Activated naive CD8-positive, alpha-beta T cell treated with anti-CD3 and anti-CD28 coated beads, Interleukin-2, amount 50 U/mL, for 24 hours (primary cell): ENCODE results near the gene LOXL1.

Experiments
- ATAC-seq: fragments of 150-1000 bp; cut with Tn5 transposase; one replicate; pipeline ENCODE4 v1.10.0; 2021
- DNase-seq: peaks from one replicate; pipeline ENCODE4 v3.0.0; 2021
- H3K27ac Mint-ChIP-seq: one replicate; pipeline ENCODE4 v1.8.0; 2021; ENCODE audit warnings: mild to moderate bottlenecking, mixed read lengths
- H3K27me3 Mint-ChIP-seq: one replicate; pipeline ENCODE4 v1.8.0; 2021; ENCODE audit warnings: mixed read lengths
- H3K36me3 Mint-ChIP-seq: one replicate; pipeline ENCODE4 v1.8.0; 2021; ENCODE audit warnings: low read depth, mixed read lengths
- H3K4me1 Mint-ChIP-seq: one replicate; pipeline ENCODE4 v1.8.0; 2021; ENCODE audit warnings: mixed read lengths
- H3K4me3 Mint-ChIP-seq: one replicate; pipeline ENCODE4 v1.8.0; 2021; ENCODE audit warnings: mild to moderate bottlenecking, moderate library complexity, mixed read lengths
- H3K9me3 Mint-ChIP-seq: one replicate; pipeline ENCODE4 v1.8.0; 2021; ENCODE audit warnings: mixed read lengths

Gene LOXL1

GRCh38 chr15:73923156-73923487 is 3.1 kb upstream of the LOXL1 start:
- H3K27me3 Mint-ChIP-seq: peaks cover 2% of the 10 kb centered on the region
- no peak overlapping the region for H3K27ac Mint-ChIP-seq
- ATAC-seq (no peak), DNase-seq (no peak)
- H3K36me3 Mint-ChIP-seq: peaks cover 16% of the 10 kb centered on the region
- peaks cover 46% of the 10 kb centered on the region for H3K4me1 Mint-ChIP-seq
- H3K4me3 Mint-ChIP-seq: no peak overlapping the region
- peaks cover 7% of the 10 kb centered on the region for H3K9me3 Mint-ChIP-seq

- H3K4me3 Mint-ChIP-seq: peak overlapping the region; percentile 12
- ATAC-seq: no peak
- H3K9me3 Mint-ChIP-seq: peaks cover 4% of the 10 kb centered on the region
- H3K36me3 Mint-ChIP-seq: peaks cover 14% of the 10 kb centered on the region
- H3K4me1 Mint-ChIP-seq: peaks cover 49% of the 10 kb centered on the region
- peak overlapping the region; percentile 79 for H3K27ac Mint-ChIP-seq
- no peak for DNase-seq
- H3K27me3 Mint-ChIP-seq: peaks cover 4% of the 10 kb centered on the region
Observed at GRCh38 chr15:73923488-73924164, 2.6 kb upstream of the LOXL1 start.

DNA sequence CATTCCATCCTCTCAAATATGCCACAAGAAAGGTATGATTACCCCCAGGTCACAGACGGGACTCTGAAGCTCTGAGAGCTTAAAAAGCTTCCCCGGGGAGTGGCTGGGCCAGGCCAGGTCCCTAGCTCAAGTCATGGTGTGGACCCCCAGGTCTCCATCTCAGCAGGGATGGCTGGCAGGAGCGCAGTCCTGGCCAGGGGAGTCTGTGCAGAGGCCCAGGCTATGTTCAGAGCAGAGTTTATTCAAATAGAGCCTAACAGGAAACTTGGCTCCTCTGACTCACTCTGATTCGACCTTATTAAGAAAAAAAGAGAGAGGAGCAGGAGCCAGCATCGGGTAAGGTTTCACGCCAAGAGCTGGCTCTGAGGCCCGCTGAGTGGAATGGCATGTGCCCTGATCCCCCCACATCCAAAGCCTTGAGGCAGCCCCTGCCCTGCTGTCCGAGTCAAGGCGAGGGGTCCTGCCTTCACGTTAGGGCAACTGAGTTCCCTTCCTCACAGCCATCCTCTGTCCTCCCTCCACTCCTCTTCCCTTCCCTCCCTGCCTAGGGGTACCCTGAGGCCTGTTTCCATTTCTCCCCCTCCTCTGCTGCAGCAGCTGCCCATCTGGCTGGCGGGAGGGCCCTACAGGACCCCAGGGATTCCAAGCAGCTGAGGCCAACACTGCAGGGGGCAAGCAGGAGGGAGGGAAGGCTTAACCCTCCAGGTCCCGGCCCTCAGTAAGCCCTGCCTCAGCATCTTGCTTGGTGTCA is 1.9 kb upstream of the LOXL1 start:
- H3K27me3 Mint-ChIP-seq: peaks cover 4% of the 10 kb centered on the region
- H3K9me3 Mint-ChIP-seq: no peaks in the 10 kb centered on the region
- peak overlapping the region; percentile 79 for H3K27ac Mint-ChIP-seq
- H3K4me3 Mint-ChIP-seq: peak overlapping the region; percentile 12
- peaks cover 56% of the 10 kb centered on the region for H3K4me1 Mint-ChIP-seq
- peaks cover 8% of the 10 kb centered on the region for H3K36me3 Mint-ChIP-seq
- peak; percentile 28 for DNase-seq
- ATAC-seq: peak; percentile 64

DNA sequence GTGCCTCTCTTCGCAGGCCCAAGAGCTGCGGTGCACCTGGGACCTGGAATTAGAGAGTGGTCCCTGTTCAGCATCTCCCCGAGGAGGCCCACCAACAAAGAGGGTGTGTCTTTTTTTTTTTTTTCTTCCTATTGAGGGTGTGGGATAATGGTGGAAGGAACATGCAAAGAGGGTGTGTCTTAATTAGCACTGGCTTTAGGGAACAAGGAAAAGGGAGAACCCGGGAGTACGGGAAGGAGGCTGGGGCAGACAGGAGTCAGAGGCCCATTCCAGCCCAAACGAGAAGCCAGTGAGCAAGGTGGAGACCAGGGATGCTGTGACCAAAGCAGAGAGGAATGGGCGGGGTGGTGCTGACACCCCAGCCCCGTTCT is 429 bp upstream of the LOXL1 start:
- DNase-seq (no peak), ATAC-seq (no peak)
- peaks cover 51% of the 10 kb centered on the region for H3K4me1 Mint-ChIP-seq
- H3K27me3 Mint-ChIP-seq: peaks cover 4% of the 10 kb centered on the region
- H3K36me3 Mint-ChIP-seq: no peaks in the 10 kb centered on the region
- no peak overlapping the region for H3K27ac Mint-ChIP-seq
- peak overlapping the region; percentile 36 for H3K4me3 Mint-ChIP-seq
- H3K9me3 Mint-ChIP-seq: no peaks in the 10 kb centered on the region

GRCh38 chr15:73927003-73927475 is 777 bp downstream of the LOXL1 start:
- Mint-ChIP-seq H3K4me3 (peak overlapping the region; percentile 21), H3K27me3 (peaks cover 4% of the 10 kb centered on the region), H3K9me3 (no peaks in the 10 kb centered on the region), H3K27ac (no peak overlapping the region), H3K4me1 (peaks cover 41% of the 10 kb centered on the region), H3K36me3 (no peaks in the 10 kb centered on the region)
- DNase-seq (peak; percentile 33), ATAC-seq (peak; percentile 5)

- Mint-ChIP-seq H3K27ac (no peak overlapping the region), H3K4me3 (peak overlapping the region; percentile 71), H3K4me1 (peaks cover 41% of the 10 kb centered on the region), H3K36me3 (no peaks in the 10 kb centered on the region), H3K9me3 (no peaks in the 10 kb centered on the region), H3K27me3 (peaks cover 4% of the 10 kb centered on the region)
- DNase-seq (peak; percentile 77), ATAC-seq (peak; percentile 71)
Observed at GRCh38 chr15:73927476-73928240, 1.4 kb downstream of the LOXL1 start.

- Mint-ChIP-seq H3K27ac (no peak overlapping the region), H3K4me1 (peaks cover 38% of the 10 kb centered on the region), H3K27me3 (peaks cover 4% of the 10 kb centered on the region), H3K36me3 (no peaks in the 10 kb centered on the region), H3K4me3 (peak overlapping the region; percentile 71), H3K9me3 (no peaks in the 10 kb centered on the region)
- ATAC-seq (no peak), DNase-seq (no peak)
Observed at GRCh38 chr15:73928241-73928579, 1.9 kb downstream of the LOXL1 start.

- peak overlapping the region; percentile 24 for H3K4me3 Mint-ChIP-seq
- H3K9me3 Mint-ChIP-seq: no peaks in the 10 kb centered on the region
- H3K27ac Mint-ChIP-seq: no peak overlapping the region
- H3K27me3 Mint-ChIP-seq: peaks cover 4% of the 10 kb centered on the region
- no peaks in the 10 kb centered on the region for H3K36me3 Mint-ChIP-seq
- no peak for ATAC-seq
- DNase-seq: no peak
- peaks cover 29% of the 10 kb centered on the region for H3K4me1 Mint-ChIP-seq
Observed at GRCh38 chr15:73928971-73929627, 2.8 kb downstream of the LOXL1 start.

DNA sequence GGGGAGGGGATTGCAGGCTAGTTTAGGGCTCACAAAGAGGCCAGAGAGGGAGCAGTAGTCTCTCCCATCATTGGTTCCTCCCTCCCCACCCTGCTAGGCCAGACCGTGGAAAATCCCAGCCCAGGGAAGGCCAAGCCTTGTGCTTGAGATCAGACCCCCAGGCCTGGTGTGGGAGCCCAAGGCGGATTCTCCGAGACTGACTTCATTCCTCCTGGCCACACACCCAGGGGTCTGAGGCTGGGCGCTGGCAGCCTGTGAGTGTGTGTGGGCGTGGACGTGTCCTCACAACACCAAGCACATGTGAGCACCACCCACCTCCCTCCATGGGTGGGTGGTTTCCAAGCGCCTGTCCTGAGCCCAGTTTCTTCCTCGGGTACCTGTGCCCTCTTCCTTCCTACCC is 4.1 kb downstream of the LOXL1 start:
- DNase-seq (no peak), ATAC-seq (no peak)
- H3K4me3 Mint-ChIP-seq: no peak overlapping the region
- peaks cover 4% of the 10 kb centered on the region for H3K27me3 Mint-ChIP-seq
- H3K4me1 Mint-ChIP-seq: peaks cover 19% of the 10 kb centered on the region
- H3K9me3 Mint-ChIP-seq: no peaks in the 10 kb centered on the region
- H3K27ac Mint-ChIP-seq: no peak overlapping the region
- H3K36me3 Mint-ChIP-seq: no peaks in the 10 kb centered on the region

DNA sequence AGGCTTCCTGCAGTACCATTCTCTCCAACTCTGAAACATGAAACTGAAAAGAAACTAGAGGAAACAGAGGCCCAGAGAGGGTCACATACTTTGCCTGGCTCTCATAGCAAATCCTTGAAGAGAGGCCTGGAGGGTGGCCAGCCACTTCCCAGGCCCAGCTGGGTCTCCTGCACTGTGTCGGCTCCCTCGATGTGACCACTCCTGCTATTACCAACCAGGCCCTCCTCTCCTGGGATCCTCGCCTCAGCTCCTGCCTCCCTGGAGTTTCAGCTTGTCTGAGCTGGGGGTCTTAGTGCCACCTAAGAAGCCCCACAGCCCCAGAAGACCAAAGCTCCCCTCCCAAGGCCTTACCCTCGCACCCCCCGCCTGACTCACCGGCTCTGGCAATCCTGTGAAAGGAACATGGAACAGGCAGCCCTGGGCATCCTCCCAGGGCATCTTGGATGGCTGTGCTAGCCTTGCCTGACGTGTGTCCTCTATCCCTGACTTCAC is 4.6 kb downstream of the LOXL1 start:
- H3K36me3 Mint-ChIP-seq: no peaks in the 10 kb centered on the region
- DNase-seq: no peak
- H3K4me3 Mint-ChIP-seq: no peak overlapping the region
- peaks cover 3% of the 10 kb centered on the region for H3K27me3 Mint-ChIP-seq
- ATAC-seq: no peak
- H3K9me3 Mint-ChIP-seq: no peaks in the 10 kb centered on the region
- peaks cover 14% of the 10 kb centered on the region for H3K4me1 Mint-ChIP-seq
- H3K27ac Mint-ChIP-seq: no peak overlapping the region

DNA sequence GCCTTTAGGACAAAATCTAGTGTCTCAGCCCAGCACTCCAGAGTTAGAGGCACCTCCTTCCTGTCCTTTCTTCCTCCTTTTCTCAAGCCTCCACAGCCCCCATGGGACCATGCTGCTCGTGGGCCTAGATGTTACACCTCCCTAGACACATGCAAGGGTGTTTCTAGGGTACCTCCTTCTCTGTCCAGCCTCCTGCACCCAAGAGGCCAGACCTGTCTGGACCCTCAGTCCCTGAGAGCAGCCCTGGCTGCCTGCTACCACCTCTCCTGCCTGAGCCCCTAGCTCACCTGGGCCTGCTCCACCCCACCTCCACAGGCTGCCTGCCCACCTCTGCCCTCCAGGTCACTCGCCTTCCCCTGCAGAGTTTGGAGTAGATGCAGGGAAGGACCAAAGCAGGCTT is 5.2 kb downstream of the LOXL1 start:
- Mint-ChIP-seq H3K36me3 (no peaks in the 10 kb centered on the region), H3K9me3 (no peaks in the 10 kb centered on the region), H3K4me1 (peaks cover 13% of the 10 kb centered on the region), H3K27me3 (peaks cover 3% of the 10 kb centered on the region), H3K4me3 (no peak overlapping the region), H3K27ac (no peak overlapping the region)
- no peak for DNase-seq
- ATAC-seq: no peak

DNA sequence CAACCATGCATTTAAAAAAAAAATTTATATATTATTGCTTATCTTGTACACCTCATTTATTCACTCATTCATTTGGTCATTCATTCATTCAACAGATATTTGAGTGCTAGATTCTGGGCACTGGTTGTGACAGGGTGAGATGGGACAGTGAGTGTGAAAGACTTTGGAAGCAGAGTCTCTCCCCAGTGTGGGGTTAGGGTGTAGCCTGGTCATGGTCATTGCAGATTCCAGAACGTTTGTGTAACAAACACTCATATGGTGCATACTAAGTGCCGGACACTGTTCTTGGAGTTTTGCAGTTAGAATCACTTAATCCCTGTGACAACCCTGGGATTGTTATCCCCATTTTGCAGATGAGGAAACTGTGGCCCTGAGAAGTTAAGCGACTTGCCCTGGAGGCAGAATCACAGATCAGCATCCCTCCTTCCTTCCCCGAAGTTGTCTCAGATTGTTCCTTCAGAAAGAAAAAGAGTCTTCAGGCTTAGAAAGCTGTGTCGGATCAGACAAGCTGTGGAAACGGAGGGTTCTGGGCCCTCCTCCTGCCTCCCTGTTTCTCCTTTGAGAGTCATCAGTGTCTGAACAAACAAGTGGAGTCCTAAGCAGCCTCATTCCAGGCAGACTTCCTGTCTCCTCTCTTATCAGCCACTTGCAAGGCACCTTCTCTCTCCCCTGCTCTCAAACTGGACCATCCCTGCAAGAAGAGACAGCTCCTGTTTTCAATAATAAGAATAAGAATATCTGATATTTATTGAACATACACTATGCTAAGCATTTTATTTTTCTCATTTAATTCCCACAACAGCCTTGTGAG is 6.3 kb downstream of the LOXL1 start:
- no peak for DNase-seq
- Mint-ChIP-seq H3K27me3 (peaks cover 3% of the 10 kb centered on the region), H3K27ac (no peak overlapping the region), H3K9me3 (no peaks in the 10 kb centered on the region), H3K4me1 (peaks cover 13% of the 10 kb centered on the region), H3K36me3 (no peaks in the 10 kb centered on the region), H3K4me3 (no peak overlapping the region)
- no peak for ATAC-seq

GRCh38 chr15:73934281-73934680 is 8.0 kb downstream of the LOXL1 start:
- Mint-ChIP-seq H3K9me3 (no peaks in the 10 kb centered on the region), H3K27me3 (no peaks in the 10 kb centered on the region), H3K4me1 (peaks cover 2% of the 10 kb centered on the region), H3K36me3 (no peaks in the 10 kb centered on the region), H3K27ac (no peak overlapping the region), H3K4me3 (no peak overlapping the region)
- no peak for DNase-seq
- ATAC-seq: no peak

GRCh38 chr15:73935547-73935946 is 9.3 kb downstream of the LOXL1 start:
- no peaks in the 10 kb centered on the region for H3K36me3 Mint-ChIP-seq
- H3K27me3 Mint-ChIP-seq: no peaks in the 10 kb centered on the region
- no peak for ATAC-seq
- H3K4me1 Mint-ChIP-seq: no peaks in the 10 kb centered on the region
- no peak for DNase-seq
- H3K9me3 Mint-ChIP-seq: no peaks in the 10 kb centered on the region
- H3K27ac Mint-ChIP-seq: no peak overlapping the region
- no peak overlapping the region for H3K4me3 Mint-ChIP-seq
